ENCODE data around the gene MTNR1A.

Gene MTNR1A

DNA sequence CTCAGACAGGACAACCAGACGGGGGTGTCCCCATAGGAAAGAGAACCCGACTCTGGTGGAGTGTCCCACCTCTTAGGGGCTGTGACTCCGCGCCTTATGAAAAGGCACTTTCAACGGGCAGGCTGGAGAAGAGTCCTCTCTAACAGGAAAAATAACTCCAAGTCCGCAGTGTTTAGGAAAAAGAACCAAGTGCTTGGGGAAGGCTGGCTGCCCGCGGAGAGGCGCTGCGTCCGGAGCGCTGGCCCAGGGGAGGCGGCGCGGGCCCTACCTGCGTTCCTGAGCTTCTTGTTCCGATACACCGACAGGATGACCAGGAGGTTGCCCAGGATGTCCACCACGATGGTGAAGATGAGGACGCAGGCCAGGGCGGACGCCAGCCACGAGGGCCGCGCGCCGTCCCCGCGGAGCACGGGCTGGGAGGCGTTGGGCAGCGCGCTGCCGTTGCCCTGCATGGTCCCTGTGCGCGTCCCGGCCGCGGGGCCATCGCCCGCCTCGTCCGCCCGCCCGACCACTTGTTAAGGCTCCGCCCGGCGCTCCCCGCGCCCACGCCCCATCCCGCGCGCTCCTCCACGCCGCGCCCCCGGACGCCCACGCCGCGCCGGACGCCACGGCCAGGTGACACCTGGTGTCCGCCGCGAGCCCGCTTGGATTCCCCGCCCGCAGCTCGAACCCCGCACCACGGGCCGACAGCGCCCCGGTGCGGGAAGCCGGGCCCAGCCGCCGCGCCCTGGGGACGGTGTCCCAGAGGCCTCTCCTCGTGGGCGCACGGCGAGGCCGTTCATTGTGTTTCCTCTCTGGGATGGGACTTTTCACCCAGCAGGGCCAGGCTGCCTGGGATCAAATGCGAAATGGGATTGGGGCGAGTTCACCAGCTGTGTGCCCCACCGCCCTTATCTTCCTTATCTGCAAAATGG is at the start of gene MTNR1A:
TSS of gene MTNR1A (minus strand) at position 654 of the 914 bp plus-strand sequence. CDS start at position 452, 202 bp downstream.
- Histone ChIP-seq H3K27me3 (ENCODE audit: control insufficient read depth, insufficient read depth, low read length) (peaks cover 17% of the 10 kb centered on the region), H3K9me3 (ENCODE audit: control insufficient read depth, low read length) (no peaks in the 10 kb centered on the region), H3K9ac (ENCODE audit: low read length) (peak within 1 kb of the TSS; percentile 42), H3K4me3 (ENCODE audit: low read length) (peak within 1 kb of the TSS; percentile 52), H3K36me3 (ENCODE audit: control insufficient read depth, insufficient read depth, low read length) (no peaks in the 10 kb centered on the region), H3K4me1 (ENCODE audit: control insufficient read depth, insufficient read depth, low read length) (peaks cover 10% of the 10 kb centered on the region)

DNA sequence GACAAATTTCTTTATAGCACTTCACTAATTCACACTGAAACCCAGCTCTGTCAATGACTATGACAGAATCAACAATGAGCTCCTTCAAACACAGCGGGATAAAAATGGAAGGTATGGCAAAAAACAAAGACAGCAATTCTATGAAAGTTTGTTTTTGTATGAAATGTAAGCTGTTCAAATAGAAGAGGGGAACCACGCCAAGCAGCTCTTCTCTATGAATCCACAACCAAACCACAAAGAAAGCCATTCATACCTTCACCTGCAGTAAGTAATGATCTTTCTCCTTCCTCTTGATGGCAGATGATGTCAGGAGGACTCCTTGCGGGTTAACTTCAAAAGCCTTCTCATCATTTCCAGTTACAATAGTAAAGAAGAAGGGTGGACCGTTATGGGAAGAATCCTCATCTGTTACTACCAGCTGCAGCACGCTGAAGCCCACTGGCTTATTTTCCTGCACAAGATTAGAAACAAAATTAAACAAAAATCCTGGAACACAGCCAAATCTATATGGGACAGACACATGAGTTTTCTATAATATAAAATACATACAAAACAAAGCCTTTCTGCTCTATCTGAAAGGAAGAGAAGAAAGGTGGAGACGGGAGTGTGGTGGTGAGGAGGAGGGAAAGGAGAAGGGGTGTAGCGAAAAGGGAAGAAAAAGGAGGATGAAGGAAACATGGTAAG is 48.9 kb upstream of the MTNR1A start:
- no peaks in the 10 kb centered on the region for H3K4me1 ChIP-seq (ENCODE audit: control insufficient read depth, insufficient read depth, low read length)
- peaks cover 8% of the 10 kb centered on the region for H3K36me3 ChIP-seq (ENCODE audit: control insufficient read depth, insufficient read depth, low read length)
- H3K27me3 ChIP-seq (ENCODE audit: control insufficient read depth, insufficient read depth, low read length) = no peaks in the 10 kb centered on the region
- no peak overlapping the region for H3K4me3 ChIP-seq (ENCODE audit: low read length)
- H3K9ac ChIP-seq (ENCODE audit: low read length) = no peak overlapping the region
- H3K9me3 ChIP-seq (ENCODE audit: control insufficient read depth, low read length) = no peaks in the 10 kb centered on the region

DNA sequence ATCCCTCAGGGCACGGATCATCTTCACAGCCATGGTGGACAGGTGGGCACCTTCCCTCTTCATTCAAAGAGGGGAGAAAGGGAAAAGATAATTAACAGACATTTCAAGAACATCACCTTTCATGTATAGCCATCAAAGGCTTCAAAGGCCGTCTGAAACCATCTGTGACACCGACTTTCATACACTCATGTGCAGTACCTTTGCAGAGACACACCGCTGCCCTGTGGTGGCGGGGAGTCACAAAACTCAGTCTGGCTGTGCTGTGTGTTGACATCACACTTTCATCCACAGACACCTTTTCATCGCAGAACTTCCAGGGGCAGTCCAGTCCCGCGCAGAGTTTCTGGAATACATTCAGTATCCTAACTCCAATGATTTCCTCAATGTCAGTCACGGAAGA is 47.6 kb upstream of the MTNR1A start:
- no peaks in the 10 kb centered on the region for H3K4me1 ChIP-seq (ENCODE audit: control insufficient read depth, insufficient read depth, low read length)
- peaks cover 7% of the 10 kb centered on the region for H3K36me3 ChIP-seq (ENCODE audit: control insufficient read depth, insufficient read depth, low read length)
- no peak overlapping the region for H3K4me3 ChIP-seq (ENCODE audit: low read length)
- H3K27me3 ChIP-seq (ENCODE audit: control insufficient read depth, insufficient read depth, low read length) = no peaks in the 10 kb centered on the region
- no peaks in the 10 kb centered on the region for H3K9me3 ChIP-seq (ENCODE audit: control insufficient read depth, low read length)
- no peak overlapping the region for H3K9ac ChIP-seq (ENCODE audit: low read length)

DNA sequence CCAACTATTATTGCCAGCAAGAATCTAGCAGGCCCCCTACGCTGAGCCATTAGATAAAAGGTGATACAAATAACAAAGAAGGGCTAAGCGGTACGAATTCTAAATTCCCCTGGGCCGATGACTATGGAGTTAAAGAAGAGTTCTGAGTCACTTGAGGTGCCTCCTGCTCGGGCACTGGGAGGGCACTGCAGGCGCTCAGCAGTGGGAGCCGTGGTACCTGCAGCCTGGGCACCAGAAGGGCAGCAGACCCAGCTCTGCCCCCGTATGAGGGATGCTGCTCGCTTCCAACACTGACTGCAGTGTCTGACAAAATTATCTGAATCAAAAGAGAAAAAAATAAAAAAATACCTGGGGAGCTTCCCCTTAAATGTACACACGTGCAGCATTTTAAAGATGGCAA is 44.1 kb upstream of the MTNR1A start:
- Histone ChIP-seq H3K4me1 (ENCODE audit: control insufficient read depth, insufficient read depth, low read length) (no peaks in the 10 kb centered on the region), H3K27me3 (ENCODE audit: control insufficient read depth, insufficient read depth, low read length) (no peaks in the 10 kb centered on the region), H3K9me3 (ENCODE audit: control insufficient read depth, low read length) (no peaks in the 10 kb centered on the region), H3K36me3 (ENCODE audit: control insufficient read depth, insufficient read depth, low read length) (peaks cover 15% of the 10 kb centered on the region), H3K4me3 (ENCODE audit: low read length) (no peak overlapping the region), H3K9ac (ENCODE audit: low read length) (no peak overlapping the region)

DNA sequence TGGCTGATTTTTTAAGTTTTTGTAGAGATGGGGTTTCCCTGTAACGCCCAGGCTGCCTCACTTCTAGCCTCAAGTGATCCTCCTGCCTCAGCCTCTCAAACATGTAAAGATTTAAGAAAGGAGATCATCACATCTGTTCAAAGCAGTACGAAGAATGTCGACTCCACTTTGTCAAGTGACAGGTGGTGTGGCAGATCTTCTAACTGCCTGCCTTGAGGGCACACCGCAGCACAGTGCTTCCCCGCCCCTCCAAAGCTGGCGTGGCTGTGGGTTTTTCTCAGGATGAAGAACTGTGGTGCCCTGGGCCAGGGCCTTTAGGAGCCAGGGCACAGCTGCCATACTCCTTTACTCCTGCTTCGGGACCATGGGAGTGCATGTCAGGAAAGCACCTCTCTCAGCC is 43.3 kb upstream of the MTNR1A start:
- Histone ChIP-seq H3K9ac (ENCODE audit: low read length) (no peak overlapping the region), H3K4me1 (ENCODE audit: control insufficient read depth, insufficient read depth, low read length) (peaks cover under 1% of the 10 kb centered on the region), H3K4me3 (ENCODE audit: low read length) (no peak overlapping the region), H3K36me3 (ENCODE audit: control insufficient read depth, insufficient read depth, low read length) (peaks cover 15% of the 10 kb centered on the region), H3K9me3 (ENCODE audit: control insufficient read depth, low read length) (no peaks in the 10 kb centered on the region), H3K27me3 (ENCODE audit: control insufficient read depth, insufficient read depth, low read length) (no peaks in the 10 kb centered on the region)

DNA sequence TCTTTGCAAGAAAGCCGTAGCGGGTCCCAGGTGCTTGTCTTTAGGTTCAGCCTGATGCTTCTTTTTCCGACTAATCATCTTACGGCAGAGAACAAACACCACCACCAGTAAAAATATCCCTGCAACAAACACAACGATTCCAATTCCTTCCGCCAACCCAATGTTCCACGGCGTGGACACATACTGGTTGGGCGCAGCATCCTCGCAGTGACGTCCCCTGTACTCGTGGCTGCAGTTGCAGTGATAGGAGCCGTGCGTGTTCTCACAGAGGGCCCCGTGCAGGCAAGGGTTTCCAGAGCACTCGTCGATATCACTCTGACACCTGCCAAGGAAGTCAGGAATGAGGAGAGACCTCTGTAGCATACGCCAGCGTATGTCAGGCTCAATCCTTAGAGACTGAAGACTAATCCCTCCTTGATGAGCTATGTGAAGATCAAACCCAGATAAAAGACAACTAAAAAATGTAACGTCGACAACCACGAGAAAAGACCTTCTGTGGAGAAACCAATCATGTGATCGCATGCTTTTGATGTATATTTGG is 41.6 kb upstream of the MTNR1A start:
- peaks cover 4% of the 10 kb centered on the region for H3K4me1 ChIP-seq (ENCODE audit: control insufficient read depth, insufficient read depth, low read length)
- H3K36me3 ChIP-seq (ENCODE audit: control insufficient read depth, insufficient read depth, low read length) = peaks cover 15% of the 10 kb centered on the region
- no peaks in the 10 kb centered on the region for H3K9me3 ChIP-seq (ENCODE audit: control insufficient read depth, low read length)
- H3K9ac ChIP-seq (ENCODE audit: low read length) = no peak overlapping the region
- no peak overlapping the region for H3K4me3 ChIP-seq (ENCODE audit: low read length)
- no peaks in the 10 kb centered on the region for H3K27me3 ChIP-seq (ENCODE audit: control insufficient read depth, insufficient read depth, low read length)

DNA sequence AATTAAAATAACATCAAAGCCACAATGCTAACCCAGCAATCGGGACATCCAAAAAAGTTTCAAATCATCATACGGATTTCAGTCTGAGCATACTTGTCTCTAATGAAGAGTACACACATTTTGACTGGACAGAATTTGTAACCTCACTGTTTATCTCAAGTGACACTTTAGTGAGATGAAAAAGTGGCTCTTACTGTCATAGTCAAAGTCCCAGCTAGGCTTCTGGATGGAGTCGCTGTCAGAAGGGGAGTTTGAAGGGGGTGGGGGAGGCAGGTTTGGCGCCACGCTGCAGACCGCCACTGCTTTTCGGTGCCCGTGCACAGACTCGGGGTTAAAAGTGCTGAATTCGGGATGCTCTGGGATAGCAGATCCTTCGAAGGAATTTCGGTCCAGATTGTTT is 41.0 kb upstream of the MTNR1A start:
- Histone ChIP-seq H3K9me3 (ENCODE audit: control insufficient read depth, low read length) (no peaks in the 10 kb centered on the region), H3K4me1 (ENCODE audit: control insufficient read depth, insufficient read depth, low read length) (peaks cover 4% of the 10 kb centered on the region), H3K4me3 (ENCODE audit: low read length) (no peak overlapping the region), H3K9ac (ENCODE audit: low read length) (no peak overlapping the region), H3K36me3 (ENCODE audit: control insufficient read depth, insufficient read depth, low read length) (peaks cover 15% of the 10 kb centered on the region), H3K27me3 (ENCODE audit: control insufficient read depth, insufficient read depth, low read length) (no peaks in the 10 kb centered on the region)

DNA sequence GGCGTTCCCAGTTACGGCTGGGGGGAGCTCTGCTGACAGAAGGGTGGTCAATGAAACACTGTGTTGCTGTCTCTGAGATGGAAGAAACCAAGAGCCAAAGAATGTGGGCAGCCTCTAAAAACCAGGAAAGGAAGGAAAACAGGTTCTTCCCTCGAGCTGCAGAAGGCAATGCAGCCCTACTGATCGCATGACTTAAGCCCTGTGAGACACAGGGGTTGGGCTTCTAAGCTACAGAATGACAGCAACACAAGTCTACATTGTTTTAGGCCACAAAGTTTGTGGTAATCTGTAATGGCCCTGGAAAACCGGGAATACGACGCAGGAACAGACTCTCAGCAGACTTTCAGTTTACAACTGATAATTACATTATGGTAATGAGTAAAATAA is 38.2 kb upstream of the MTNR1A start:
- no peak overlapping the region for H3K4me3 ChIP-seq (ENCODE audit: low read length)
- H3K27me3 ChIP-seq (ENCODE audit: control insufficient read depth, insufficient read depth, low read length) = no peaks in the 10 kb centered on the region
- H3K9ac ChIP-seq (ENCODE audit: low read length) = no peak overlapping the region
- H3K9me3 ChIP-seq (ENCODE audit: control insufficient read depth, low read length) = no peaks in the 10 kb centered on the region
- peaks cover 4% of the 10 kb centered on the region for H3K4me1 ChIP-seq (ENCODE audit: control insufficient read depth, insufficient read depth, low read length)
- H3K36me3 ChIP-seq (ENCODE audit: control insufficient read depth, insufficient read depth, low read length) = peaks cover 11% of the 10 kb centered on the region

DNA sequence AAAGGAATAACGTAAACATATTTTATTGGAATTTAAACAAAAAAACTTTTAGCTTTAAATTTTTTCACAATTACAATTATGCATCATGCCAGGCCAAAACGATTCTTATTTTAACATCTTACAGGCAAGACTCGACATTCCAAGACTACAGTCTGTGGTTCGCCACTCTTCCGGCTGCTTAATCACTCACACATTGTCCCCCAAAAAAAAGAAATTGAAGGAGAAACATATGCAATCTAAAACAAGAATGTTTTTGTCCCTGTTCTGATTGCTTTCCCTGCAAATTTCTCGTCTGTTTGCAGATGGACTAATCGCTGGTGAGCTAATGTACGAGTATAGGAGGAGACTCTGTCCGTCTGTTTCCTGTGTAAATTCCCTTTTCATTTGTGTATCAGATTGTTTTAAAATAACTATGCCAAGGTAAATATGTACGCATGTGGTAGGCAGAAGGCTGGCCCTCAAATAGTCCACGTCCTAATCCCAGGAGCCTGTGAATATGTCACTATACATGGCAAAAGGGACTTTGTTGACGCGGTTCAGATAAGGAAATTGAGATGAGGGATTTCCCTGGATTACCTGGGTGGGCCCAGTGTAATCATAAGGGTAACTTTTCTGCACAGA is 37.7 kb upstream of the MTNR1A start:
- peaks cover 15% of the 10 kb centered on the region for H3K36me3 ChIP-seq (ENCODE audit: control insufficient read depth, insufficient read depth, low read length)
- peaks cover 4% of the 10 kb centered on the region for H3K4me1 ChIP-seq (ENCODE audit: control insufficient read depth, insufficient read depth, low read length)
- no peaks in the 10 kb centered on the region for H3K9me3 ChIP-seq (ENCODE audit: control insufficient read depth, low read length)
- no peak overlapping the region for H3K4me3 ChIP-seq (ENCODE audit: low read length)
- H3K9ac ChIP-seq (ENCODE audit: low read length) = no peak overlapping the region
- no peaks in the 10 kb centered on the region for H3K27me3 ChIP-seq (ENCODE audit: control insufficient read depth, insufficient read depth, low read length)

DNA sequence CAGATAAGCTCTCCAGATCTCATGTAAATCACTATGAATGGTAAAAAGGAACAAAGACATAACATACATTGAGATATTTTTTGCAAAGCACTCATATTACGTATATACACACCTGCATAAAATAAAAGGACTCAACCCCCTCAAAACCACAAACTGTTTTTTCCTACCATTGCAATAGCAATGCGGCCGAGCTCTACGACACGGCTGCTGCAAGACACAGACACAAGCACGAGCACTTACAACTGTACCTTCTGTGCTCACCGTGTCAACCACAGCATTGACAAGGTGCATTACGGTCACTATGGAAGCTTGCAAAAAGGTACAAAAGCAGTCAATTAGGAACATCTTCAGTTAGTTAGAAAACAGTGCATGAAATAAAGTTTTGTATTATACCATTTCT is 37.1 kb upstream of the MTNR1A start:
- Histone ChIP-seq H3K9ac (ENCODE audit: low read length) (no peak overlapping the region), H3K4me1 (ENCODE audit: control insufficient read depth, insufficient read depth, low read length) (peaks cover 4% of the 10 kb centered on the region), H3K27me3 (ENCODE audit: control insufficient read depth, insufficient read depth, low read length) (no peaks in the 10 kb centered on the region), H3K4me3 (ENCODE audit: low read length) (no peak overlapping the region), H3K9me3 (ENCODE audit: control insufficient read depth, low read length) (no peaks in the 10 kb centered on the region), H3K36me3 (ENCODE audit: control insufficient read depth, insufficient read depth, low read length) (peaks cover 15% of the 10 kb centered on the region)

DNA sequence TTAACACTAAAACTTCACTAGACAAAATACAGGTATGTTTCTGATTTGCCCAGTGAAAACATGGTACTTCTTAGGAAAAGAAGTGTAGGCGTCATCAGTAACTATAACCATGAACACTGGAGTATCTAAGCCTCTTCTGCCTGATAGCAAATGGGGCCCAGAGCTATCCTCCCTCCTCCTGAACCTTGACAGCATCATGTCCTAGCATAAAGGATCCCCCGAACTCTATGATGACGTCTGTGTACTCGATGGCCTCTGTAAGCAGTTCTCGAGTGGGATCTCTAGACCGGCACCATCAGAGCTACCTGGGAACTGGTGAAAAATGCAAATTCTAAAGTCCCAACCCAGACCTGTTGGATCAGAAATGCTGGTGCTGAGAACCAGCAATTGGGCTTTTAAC is 36.3 kb upstream of the MTNR1A start:
- Histone ChIP-seq H3K36me3 (ENCODE audit: control insufficient read depth, insufficient read depth, low read length) (peaks cover 9% of the 10 kb centered on the region), H3K27me3 (ENCODE audit: control insufficient read depth, insufficient read depth, low read length) (no peaks in the 10 kb centered on the region), H3K9me3 (ENCODE audit: control insufficient read depth, low read length) (no peaks in the 10 kb centered on the region), H3K4me1 (ENCODE audit: control insufficient read depth, insufficient read depth, low read length) (peaks cover 4% of the 10 kb centered on the region), H3K9ac (ENCODE audit: low read length) (no peak overlapping the region), H3K4me3 (ENCODE audit: low read length) (no peak overlapping the region)

DNA sequence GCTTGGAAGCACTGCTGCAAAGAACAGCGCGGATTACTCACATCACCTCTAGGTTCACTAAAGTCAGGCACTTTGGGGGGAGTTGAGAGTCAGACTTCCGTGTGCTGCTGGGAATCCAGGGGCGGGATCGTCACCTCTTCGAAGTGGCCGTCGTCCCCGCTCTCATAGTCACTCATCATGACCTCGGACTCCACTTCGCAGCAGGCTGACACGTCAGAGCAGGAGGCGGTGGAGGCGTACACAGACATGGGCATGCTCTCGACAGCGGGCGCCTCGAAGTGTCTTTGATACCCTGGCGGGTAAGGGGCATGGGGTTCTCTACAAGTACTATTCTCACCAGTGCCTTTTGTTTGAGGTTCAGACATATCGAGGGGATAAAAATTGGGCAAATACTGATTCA is 33.1 kb upstream of the MTNR1A start:
- H3K9ac ChIP-seq (ENCODE audit: low read length) = no peak overlapping the region
- H3K36me3 ChIP-seq (ENCODE audit: control insufficient read depth, insufficient read depth, low read length) = peaks cover 5% of the 10 kb centered on the region
- no peaks in the 10 kb centered on the region for H3K27me3 ChIP-seq (ENCODE audit: control insufficient read depth, insufficient read depth, low read length)
- peaks cover 2% of the 10 kb centered on the region for H3K4me1 ChIP-seq (ENCODE audit: control insufficient read depth, insufficient read depth, low read length)
- no peak overlapping the region for H3K4me3 ChIP-seq (ENCODE audit: low read length)
- no peaks in the 10 kb centered on the region for H3K9me3 ChIP-seq (ENCODE audit: control insufficient read depth, low read length)

Data from mucosa of stomach (tissue), 1 donor.